GM21737 (cell line): ENCODE results near the gene STARD7.
"Not testable (repeated sequence)": the region's sequence is repeated elsewhere in the genome, so short reads cannot be mapped to it uniquely, and the experiment has no call there.

ENCODE experiments used
- ATAC-seq: cut with Tn5 transposase; IDR thresholded peaks from one replicate; pipeline ENCODE4 v1.9.1; 2021; ENCODE audit warnings: mild to moderate bottlenecking, moderate library complexity; ENCODE audit not compliant: unreplicated experiment

STARD7 gene

DNA sequence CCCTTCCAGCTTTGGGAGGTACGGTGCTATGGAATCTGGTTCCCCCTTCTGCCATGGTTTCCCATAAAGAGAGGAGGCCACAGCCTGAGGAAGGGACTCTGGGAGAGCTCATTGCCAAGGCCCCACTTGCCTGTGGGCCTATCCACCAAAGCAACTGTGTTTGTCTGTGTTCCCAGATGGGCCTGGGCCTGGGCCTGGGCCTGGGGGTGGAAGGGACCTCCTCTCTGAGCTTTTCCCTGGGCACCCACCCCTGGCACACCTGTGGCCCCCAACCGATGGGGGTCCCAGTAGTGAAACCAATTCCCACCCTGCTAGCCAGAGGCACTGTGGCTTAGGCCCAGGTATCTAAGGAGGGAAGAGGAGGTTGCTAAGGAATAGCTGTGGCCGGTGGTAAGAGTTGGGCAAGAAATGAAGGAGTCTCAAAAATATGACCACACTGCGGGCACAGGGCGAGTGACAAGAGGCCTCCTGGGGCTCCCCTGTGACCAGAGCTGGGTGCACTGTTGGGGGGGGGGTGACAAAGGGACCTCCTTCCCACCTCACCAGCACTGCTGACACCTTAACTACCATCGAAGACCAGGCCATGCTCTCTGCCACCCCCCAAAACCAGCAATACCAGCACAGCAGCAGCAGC lies 58.5 kb downstream of the STARD7 start:
- no peak for ATAC-seq

DNA sequence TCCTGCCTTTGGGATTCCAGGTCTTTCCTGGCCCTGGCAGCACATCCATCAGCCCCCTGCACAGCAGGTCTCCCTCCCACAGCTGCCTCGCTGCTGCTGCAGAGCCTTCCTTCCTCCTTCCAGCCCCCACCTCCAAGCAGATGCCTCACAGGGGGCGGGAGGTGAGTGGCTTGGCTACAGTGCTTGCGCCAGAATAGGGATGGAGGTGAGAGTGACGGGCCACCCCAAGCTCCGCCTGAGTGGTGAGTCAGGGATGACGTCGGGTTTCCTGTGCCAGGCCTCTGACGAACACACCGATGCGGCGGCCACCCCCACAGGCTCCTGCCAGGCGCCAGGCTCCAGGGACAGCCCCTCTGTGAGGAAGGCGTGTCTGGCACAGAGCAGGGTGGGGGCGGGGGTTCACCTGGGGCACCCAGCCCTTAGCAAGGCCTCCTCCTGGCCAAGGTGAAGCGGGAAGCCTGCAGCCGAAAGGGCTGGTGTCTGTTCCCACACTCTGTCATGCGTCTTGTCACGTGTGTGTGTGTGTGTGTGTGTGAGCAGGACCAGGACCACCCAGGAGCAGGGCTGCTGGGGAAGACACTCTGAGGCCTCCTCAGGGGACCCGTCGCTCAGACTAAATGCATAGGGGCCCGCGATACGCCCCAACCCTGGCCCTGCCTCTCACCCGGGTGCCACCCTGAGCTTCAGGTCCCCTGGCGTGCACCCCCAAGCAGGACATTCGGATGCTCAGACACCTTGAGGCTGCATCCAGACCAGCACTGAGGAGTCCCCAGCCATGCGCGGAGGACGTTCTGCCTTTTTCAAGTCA lies 60.0 kb downstream of the STARD7 start:
- ATAC-seq = peak; percentile 40

DNA sequence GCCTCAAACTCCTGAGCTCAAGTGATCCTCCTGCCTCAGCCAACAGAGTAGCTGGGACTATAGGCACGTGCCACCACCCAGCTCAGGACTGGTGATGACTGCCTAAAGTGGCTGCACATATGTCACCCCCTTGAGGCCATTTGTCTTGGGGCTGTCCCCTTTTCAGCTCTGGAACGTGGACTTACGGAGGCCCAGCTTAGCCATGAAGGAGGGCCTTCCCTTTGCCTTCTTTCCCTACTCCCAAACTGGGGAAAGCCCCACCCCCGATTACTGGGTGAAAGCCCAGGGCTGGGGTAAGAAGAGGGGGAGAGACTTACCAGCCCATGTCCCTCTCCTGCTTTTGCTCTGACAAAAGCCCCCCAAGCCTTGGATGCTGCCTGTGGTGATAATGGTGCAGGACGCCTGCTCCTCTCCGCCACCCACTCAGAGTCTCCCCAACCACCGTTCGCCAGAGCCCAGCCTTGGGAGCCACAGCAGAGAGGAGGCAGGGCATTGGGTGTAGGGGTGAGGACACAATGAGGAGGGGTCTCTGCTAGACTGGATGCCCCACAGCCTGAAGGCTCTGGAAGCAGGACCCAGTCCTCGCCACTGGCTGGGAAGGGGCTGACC lies 60.9 kb downstream of the STARD7 start:
- no peak for ATAC-seq

DNA sequence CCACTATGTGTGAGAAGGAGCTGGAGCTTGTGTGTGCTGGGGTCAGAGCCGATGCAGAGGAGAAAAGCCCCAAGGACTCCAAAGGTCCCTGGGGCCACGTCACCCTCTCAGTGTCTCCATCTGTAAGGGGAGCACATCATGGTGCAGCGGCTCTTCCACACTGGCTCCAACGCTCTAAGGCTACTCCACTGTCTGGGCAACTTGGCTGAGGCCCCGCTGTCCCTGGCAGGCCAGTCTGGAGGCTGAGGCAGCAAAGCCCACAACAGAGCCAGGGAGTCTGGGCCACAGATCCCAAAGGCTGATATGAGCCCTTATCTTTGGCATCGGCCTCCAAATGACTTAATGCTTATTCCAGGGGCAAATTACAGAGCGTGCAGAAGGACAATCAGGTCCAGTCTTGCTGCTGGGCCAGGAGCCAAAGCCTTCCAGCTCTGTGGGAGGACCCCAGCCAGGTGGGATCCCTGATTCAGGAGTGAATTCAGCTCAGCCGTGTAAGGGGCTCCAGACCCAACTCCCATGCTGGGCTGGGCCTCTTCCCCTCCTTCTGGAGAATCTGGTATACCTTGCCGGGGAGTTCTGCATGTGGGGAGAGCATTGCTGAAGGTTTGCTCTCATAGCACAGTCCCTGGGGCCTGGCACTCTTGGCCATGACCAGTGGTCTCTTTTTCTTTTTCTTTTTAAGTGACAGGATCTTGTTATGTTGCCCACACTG lies 61.6 kb downstream of the STARD7 start:
- ATAC-seq = no peak

DNA sequence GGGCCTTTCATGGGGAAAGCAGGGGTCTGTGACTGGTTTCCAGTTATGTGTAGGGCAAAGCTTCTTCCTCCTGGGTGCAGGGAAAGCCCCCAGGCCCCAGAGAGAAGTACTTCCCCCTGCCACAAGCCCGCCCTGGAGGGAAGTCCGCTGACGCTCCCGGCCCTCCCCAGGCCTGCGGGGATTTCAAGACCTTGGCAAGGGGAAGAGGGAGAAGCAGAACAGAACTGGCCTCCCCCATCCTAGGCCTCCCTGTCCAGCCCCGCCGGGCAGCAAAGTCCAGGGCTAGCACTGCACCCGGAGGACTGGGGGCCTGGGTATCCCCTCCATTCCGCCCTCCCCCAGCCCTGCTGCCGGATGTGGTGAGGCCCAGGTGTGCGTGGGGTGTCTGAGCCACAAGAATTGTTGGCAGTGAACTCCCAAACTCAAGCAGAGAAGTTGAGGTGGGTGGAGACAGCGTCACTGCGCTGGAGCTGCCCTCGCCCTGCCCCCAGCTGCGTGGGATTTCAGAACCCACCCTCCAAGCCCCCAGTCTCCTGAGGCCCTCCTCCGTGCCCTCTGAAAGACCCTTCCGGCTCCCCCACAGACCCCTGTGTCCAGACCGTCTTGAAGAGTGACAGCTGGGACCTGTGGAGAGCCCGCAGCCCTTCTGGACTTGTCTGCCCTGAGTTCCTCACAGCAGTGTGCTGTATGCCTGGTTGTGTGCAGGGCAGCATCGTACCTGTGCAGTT lies 62.3 kb downstream of the STARD7 start:
- ATAC-seq = peak; percentile 25

DNA sequence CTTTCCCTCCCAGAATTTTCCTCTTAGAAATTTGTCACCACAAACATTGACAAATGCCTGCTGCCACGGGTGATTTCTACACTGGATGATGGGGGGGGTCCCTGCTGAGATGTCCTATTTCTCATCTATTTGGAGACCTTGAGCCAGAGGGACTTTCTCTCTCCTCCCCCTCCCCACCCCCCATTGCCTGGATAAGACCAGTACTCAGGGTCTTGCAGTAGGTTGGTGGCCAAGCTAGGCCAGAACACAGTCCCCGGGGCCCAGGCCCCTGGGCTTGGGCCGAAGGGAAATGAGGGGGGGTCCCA lies 62.8 kb downstream of the STARD7 start:
- ATAC-seq = no peak

DNA sequence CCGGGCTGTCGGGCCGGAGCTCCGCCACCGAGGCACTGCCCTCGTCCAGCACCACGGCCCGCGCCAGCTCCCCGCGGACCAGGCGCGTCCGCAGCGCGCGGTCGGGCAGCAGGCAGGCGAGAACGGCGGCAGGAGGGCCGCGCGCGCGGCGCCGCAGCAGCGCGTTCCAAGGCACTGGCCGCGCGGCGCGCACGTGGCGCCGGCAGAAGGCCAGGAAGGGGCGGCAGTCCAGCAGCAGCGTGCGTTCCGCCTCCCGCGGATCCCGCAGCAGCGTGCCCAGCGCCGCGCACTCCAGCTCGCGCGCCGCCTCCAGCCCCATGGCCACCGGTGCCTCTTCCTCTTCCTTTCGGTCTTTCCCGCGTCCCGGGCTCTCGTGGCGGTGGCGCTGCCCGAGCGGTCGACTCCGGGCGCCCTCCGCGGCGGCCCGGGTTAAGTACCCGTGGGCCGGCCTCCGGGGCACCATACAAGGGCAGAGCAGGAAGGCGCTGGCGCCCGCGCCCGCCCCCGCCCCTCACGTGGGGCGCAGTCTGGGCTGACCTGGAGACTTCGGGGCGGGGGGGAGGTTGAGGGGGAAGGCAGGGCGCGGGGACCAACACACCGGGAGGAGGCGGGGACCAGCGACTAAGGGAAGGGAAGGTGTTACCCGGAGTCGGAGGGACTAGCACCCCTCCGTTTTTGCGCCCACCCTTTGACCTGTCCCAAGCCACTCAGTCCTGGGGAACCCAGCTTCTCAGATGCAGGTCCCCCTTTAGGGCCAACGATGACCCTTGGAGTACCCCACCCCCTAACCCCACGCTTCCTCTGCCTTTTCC lies 63.4 kb downstream of the STARD7 start, which contains the start of gene DUSP2:
DUSP2 (minus strand) TSS at position 405 of the 812 bp plus-strand sequence; CDS start at position 319, 86 bp downstream.
- ATAC-seq = peak; percentile 44

DNA sequence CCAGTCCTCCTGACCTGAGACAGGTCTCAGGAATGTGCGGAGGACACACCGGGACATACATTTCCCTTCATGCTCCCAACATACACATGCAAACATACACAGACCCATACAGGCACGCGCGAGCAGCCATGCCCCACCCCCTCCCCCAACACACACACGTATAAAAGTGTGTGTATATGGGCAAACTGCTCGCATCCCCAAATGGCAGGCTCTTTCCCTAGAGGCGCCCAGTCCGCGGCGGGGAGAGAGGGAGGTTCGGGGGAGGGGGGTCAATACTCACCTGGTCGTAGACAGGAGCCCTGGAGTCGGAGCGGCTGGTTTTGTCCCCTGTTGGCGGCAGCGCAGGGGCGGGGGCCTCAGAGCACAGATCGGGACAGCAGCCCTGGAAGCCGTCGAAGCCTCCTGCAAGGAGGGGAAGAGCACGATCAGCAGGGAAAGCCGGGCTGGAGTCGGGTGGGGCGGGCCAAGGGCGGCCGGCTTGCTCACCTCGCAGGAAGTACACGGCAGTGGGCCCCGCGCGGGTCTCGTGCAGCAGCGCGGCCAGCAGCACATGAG lies 64.1 kb downstream of the STARD7 start:
- no peak for ATAC-seq

DNA sequence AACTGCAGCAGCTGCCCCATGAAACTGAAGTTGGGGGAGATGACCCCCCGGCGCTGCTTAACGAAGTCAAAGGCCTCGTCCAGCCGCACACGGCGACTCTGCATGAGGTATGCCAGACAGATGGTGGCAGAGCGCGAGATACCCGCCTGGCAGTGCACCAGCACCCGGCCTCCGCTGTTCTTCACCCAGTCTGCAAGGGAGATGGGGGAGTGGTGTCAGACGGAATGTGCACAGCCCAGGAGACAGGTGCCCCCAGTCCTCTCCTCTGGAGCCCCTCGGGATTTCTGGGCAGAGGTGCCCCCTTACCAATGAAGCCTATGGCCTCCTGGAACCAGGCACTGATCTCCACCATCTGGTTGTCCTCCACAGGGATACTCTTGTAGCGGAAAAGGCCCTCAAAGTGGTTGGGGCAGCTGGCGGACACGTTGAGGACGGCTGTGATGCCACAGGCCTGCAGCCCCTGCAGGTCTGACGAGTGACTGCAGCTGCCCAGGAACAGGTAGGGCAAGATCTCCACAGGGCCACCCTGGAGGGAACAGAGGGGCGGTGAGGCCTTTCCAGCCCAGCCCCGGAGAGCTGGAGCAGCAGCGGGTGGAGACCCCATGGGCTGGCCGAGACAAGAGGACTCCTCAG lies 64.7 kb downstream of the STARD7 start:
- no peak for ATAC-seq

DNA sequence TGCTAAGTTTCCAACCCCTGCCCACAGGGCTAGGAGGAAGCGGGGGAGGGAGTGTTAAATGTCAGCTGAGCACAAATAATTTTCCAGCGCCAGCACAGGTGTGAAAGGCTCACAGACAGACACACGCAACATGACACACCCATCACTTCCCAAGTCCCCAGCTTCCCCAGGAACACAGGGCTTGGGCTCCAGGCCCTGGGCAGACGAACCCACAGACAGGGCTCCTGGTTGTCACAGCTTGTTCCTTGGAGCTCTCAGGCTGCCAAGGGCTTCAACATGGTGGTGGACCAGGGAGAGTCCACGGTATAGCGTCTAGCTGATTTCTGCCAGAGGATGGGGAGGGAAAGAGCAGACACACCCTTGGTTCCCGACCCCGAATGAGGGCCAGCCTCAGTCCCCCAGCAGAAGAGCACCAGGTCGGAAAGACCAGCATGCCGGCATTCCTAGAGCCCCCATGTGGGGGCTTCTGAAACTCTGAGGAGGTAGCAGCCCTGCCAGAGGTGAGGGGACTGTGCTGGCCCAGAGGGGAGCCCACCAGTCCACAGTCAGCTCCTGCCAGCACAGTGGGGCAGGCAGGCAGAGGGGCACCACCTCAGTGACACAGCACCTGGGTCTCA lies 65.3 kb downstream of the STARD7 start:
- no peak for ATAC-seq

DNA sequence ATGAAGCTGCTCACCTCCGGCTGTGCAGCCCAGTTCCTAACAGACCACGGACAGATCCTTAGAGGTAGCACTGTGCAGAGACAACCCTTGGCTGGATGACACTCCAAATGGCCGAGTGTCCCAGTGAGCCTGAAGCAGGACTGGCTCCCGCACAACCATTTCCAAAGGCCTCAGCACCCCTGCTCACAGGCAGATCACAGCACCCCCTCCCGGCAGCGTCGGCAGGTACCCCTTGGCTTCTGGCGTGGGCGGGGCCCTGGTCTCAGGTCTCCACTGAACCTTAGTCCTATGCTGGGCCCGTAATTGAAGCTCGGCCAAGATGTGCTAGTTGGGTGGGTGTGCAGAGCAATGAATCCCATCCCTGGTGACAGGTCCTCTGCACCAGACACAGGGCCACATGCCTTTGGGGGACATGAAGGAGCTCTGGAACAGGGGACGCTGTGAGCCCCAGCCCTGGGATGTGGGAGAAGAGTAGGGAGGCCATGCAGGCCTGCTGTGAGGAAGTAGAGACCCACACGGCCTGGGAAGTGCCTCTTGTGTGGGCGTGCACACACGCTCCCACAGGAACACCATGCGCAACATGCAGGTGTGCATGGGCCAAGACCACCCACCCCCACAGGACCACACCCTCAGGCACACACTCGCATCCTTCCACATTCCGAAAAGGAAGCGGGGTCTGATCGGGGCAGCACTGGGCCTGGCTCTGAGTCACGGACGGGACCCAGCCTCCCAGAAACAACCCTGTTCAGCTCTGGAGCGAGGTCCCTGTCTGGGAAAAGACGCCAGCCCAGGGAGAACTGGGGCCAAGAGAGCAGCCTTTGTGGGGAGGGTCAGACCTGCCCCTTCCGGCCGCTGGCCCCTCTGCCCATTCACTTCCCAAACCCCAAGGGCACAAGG lies 66.2 kb downstream of the STARD7 start:
- ATAC-seq = no peak

DNA sequence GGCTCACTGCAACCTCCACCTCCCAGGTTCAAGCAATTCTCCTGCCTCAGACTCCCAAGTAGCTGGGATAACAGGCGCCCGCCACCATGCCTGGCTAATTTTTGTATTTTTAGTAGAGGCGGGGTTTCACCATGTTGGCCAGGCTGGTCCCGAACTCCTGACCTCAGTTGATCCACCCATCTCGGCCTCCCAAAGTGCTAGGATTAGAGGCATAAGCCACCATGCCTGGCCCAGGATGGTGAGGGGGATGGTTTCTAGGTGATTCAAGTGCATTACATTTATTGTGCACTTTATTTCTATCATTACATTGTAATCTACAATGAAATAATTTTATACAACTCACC lies 67.0 kb downstream of the STARD7 start:
- not testable (repeated sequence) for ATAC-seq

DNA sequence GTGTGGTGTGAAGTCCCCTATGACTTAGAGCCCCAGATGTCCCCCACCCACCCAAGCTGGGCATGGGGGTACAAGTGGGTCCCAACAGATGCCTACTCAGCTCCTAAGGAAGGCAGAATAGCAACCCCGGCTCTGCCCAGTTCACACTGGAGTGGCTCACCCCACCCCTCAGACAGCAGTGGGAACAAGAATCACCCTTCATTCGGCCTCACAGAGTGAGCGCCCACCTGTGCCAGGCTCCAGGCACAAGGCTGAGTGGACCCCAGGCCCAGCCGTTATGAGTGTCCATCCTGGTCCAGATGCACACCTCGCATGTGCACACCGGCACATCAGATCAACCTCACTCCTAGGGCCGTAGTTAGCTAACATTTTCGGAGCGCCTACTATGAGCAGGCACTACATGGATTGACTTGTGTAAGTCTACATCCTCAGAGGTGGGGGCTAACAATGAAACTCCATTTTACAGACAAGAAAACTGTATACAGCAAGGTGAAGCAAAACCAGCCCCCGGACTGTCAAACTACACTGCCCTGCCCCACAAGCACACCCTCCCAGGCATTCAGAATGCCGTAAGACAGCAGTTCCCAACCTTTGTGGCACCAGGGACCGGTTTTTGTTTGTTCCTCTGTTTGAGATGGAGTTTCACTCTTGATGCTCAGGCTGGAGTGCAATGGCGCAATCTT lies 67.5 kb downstream of the STARD7 start:
- ATAC-seq = no peak

DNA sequence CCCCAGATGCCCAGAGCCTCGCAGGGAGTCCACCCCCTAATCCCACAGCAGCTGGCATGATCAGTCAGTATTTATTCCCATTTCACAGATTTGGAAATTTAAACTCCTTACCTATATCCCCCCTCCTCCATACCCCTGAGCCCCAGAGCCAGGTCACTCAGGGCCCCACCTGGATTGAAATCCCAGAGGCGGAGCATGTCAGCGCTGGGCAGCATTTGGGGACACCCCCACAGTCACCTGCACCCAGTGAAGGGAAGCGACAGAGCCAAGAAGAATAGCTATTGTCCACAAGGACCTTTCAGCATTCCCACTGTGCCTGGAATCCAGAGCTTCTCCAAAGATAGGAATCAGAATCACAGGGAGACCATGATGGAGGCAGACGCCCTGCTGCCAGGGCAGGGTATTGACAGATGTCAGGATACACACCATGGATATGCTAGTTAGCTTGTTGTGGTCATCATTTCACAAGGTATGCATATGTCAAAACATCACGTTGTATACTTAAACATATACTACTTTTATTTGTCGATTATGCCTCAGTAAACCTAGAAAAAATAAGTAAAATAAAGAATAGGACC lies 69.4 kb downstream of the STARD7 start:
- no peak for ATAC-seq

DNA sequence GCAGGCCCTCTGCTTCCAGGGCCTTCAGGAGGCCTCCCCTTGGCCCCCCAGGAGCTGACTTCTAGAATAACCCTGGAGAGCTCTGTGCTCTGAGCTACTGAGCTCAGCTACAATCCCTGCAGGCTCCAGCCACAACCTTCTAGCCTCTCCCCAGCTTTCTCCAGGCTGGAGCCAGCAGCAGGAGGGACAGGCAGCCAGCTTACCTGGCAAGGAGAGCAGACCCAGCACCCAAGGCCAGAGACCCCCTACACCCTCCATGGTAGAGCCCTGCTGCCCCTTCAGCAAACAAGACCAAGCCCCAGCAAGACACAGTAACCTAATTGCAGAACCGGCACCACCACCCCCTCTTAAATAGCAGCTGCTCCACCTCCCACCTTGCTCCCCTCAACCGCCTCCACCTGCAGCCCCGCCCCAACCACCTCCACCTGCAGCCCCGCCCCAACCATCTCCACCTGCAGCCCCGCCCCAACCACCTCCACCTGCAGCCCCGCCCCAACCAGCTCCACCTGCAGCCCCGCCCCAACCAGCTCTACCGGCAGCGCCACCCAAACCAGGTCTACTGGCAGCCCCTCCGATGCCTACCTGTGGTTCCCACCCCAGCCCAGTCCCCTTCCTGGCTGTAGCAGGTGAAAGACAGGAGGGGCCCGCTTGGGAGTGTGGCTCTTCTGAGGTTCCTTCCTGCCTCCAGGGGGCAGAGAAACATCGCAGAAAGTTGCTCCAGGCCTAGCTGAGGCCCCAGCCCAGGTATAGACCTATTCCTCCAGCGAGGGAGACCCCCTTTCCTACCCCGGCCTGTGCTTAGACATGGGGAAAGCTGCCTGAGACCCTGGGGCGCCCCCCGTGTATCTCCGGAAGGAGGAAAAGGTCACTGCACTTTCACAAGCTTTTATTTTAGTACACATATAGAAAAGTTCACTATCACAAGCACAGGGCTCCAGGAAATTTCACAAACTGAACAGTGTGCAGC lies 70.2 kb downstream of the STARD7 start, which contains the start of gene ASTL:
ASTL (minus strand) TSS at position 324 of the 967 bp plus-strand sequence; CDS start at position 258, 66 bp downstream.
- ATAC-seq = no peak
